SU-DHL-6 (cell line): ENCODE measurements around the gene PRM1.

Experiments used
- CTCF ChIP-seq: fragments of 200-600 bp; sonication (generic); IDR thresholded peaks from one replicate; pipeline ENCODE4 v1.5.1; 2017; ENCODE audit warnings: antibody characterized with exemption, mild to moderate bottlenecking, low read length, moderate library complexity; ENCODE audit not compliant: insufficient read depth, poor library complexity, severe bottlenecking
- EZH2phosphoT487 ChIP-seq: fragments of 200-600 bp; sonication (generic), shearing (Covaris generic); conservative IDR thresholded peaks from 2 replicates; pipeline ENCODE4 v1.6.1; 2018; ENCODE audit warnings: mild to moderate bottlenecking, antibody characterized with exemption, low read length, moderate library complexity, mixed read lengths

- TF ChIP-seq CTCF (no peak), EZH2phosphoT487 (no peak)
Observed at GRCh38 chr16:11250091-11250785, 30.9 kb downstream of the PRM1 start.
